K562 (cell line): ENCODE data around the gene SLC16A5. TPM values are rescaled to one million over a fixed set of nuclear protein-coding genes. Genes with fewer than 3 reads are reported as not detected.

Experiments used
- CHAMP1 ChIP-seq: fragments of 450-650 bp; IDR thresholded peaks from 2 replicates; pipeline ENCODE4 v1.6.1; 2016; ENCODE audit warnings: mild to moderate bottlenecking
- CHD1 ChIP-seq: fragments of 200-600 bp; sonication (generic); IDR thresholded peaks from one replicate; pipeline ENCODE4 v1.6.1; 2012; ENCODE audit warnings: mild to moderate bottlenecking, moderate library complexity, low read length, inconsistent platforms
- MYBL2 ChIP-seq, 2 experiments: fragments of 450-650 bp in 1 of 2; sonication (generic) in 1 of 2; formaldehyde crosslinking in 1 of 2; IDR thresholded peaks; 2 replicates each; pipeline versions ENCODE4 v1.6.1 to v1.8.1; 2017 to 2022; ENCODE audit warnings: borderline replicate concordance in 1 of 2, inconsistent platforms in 1 of 2, low read depth in 1 of 2, mild to moderate bottlenecking in 1 of 2, missing genetic modification reagents in 1 of 2, moderate library complexity in 1 of 2
- RBM34 ChIP-seq: fragments of 200-400 bp; formaldehyde crosslinking; IDR thresholded peaks from 2 replicates; pipeline ENCODE4 v1.6.1; 2018; ENCODE audit warnings: low read length, borderline replicate concordance; ENCODE audit not compliant: insufficient read depth
- polyA plus RNA-seq, 8 experiments: library from polyadenylated mRNA; depleted of rRNA in 4 of 8; stranded (reverse) in 5 of 8; unstranded in 3 of 8; fragments of >200 nt; fragmentation: Nextera tagmentation in 2 of 8; fragmentation: Illumina TruSeq in 1 of 8; extraction: Ambion mirVana in 2 of 8; extraction: Trizol in 1 of 8; gene quantifications; 2 replicates each; pipeline versions ENCODE4 v1.2.1 to v1.2.3, GENCODE V29; 2011 to 2014; ENCODE audit warnings: inconsistent platforms in 1 of 8, missing spikeins in 1 of 8
- total RNA-seq, 7 experiments: library from RNA; depleted of rRNA in 6 of 7; stranded (reverse); fragments of >200 nt in 6 of 7; fragmentation: Illumina TruSeq in 2 of 7; extraction: Trizol in 2 of 7; gene quantifications; 2 replicates each; pipeline versions ENCODE4 v1.2.1 to v1.2.3, GENCODE V29; 2011 to 2021; ENCODE audit warnings: low replicate concordance in 1 of 7
- TF ChIP-seq, protein P1 (sequence below): fragments of 250-450 bp; sonication (Bioruptor Pico); IDR thresholded peaks from 2 replicates; pipeline ENCODE4 v1.4.0; 2020
- TF ChIP-seq, protein P2 (sequence below): fragments of 450-650 bp; IDR thresholded peaks from 2 replicates; pipeline ENCODE4 v1.6.1; 2016; ENCODE audit warnings: mild to moderate bottlenecking, moderate library complexity

The SLC16A5 gene
- total and polyA plus RNA-seq, 9 of the 15 experiments (the other 6 are each of a cell fraction or from before 2014, with no cell fraction given): 0.06 to 2.6 (median 0.91) TPM

DNA sequence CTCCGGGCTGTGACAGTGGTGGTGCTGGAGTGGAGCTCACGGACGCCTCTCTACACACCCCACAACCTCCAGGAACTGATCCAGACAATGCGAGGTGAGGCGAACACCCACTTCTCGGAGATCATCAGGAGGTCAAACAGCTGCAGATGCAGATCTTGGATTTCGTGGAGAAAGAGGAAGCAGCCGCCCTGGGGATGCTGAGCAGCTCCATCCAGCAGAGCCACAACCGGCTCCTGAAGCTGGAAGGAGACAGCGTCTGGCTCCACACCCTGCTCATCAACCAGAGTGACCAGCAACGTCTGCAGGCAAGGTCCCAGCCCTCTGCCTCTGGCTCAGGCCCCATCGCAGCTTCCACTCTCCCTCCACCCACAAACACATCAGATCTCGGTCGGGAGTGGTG is 13.2 kb upstream of the SLC16A5 start (continued):
- TF ChIP-seq CHAMP1: no peak
- TF ChIP-seq, protein P1, sequence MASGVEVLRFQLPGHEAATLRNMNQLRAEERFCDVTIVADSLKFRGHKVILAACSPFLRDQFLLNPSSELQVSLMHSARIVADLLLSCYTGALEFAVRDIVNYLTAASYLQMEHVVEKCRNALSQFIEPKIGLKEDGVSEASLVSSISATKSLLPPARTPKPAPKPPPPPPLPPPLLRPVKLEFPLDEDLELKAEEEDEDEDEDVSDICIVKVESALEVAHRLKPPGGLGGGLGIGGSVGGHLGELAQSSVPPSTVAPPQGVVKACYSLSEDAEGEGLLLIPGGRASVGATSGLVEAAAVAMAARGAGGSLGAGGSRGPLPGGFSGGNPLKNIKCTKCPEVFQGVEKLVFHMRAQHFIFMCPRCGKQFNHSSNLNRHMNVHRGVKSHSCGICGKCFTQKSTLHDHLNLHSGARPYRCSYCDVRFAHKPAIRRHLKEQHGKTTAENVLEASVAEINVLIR (CRISPR knock-in tag): no peak
- TF ChIP-seq MYBL2 (IDR thresholded peaks at IDR 0.05; ENCODE audit: low read depth): no peak
- TF ChIP-seq MYBL2 (CRISPR knock-in tag; IDR thresholded peaks at IDR 0.05; ENCODE audit: borderline replicate concordance): no peak
- TF ChIP-seq RBM34: no peak
- TF ChIP-seq CHD1: no peak
- TF ChIP-seq, protein P2, sequence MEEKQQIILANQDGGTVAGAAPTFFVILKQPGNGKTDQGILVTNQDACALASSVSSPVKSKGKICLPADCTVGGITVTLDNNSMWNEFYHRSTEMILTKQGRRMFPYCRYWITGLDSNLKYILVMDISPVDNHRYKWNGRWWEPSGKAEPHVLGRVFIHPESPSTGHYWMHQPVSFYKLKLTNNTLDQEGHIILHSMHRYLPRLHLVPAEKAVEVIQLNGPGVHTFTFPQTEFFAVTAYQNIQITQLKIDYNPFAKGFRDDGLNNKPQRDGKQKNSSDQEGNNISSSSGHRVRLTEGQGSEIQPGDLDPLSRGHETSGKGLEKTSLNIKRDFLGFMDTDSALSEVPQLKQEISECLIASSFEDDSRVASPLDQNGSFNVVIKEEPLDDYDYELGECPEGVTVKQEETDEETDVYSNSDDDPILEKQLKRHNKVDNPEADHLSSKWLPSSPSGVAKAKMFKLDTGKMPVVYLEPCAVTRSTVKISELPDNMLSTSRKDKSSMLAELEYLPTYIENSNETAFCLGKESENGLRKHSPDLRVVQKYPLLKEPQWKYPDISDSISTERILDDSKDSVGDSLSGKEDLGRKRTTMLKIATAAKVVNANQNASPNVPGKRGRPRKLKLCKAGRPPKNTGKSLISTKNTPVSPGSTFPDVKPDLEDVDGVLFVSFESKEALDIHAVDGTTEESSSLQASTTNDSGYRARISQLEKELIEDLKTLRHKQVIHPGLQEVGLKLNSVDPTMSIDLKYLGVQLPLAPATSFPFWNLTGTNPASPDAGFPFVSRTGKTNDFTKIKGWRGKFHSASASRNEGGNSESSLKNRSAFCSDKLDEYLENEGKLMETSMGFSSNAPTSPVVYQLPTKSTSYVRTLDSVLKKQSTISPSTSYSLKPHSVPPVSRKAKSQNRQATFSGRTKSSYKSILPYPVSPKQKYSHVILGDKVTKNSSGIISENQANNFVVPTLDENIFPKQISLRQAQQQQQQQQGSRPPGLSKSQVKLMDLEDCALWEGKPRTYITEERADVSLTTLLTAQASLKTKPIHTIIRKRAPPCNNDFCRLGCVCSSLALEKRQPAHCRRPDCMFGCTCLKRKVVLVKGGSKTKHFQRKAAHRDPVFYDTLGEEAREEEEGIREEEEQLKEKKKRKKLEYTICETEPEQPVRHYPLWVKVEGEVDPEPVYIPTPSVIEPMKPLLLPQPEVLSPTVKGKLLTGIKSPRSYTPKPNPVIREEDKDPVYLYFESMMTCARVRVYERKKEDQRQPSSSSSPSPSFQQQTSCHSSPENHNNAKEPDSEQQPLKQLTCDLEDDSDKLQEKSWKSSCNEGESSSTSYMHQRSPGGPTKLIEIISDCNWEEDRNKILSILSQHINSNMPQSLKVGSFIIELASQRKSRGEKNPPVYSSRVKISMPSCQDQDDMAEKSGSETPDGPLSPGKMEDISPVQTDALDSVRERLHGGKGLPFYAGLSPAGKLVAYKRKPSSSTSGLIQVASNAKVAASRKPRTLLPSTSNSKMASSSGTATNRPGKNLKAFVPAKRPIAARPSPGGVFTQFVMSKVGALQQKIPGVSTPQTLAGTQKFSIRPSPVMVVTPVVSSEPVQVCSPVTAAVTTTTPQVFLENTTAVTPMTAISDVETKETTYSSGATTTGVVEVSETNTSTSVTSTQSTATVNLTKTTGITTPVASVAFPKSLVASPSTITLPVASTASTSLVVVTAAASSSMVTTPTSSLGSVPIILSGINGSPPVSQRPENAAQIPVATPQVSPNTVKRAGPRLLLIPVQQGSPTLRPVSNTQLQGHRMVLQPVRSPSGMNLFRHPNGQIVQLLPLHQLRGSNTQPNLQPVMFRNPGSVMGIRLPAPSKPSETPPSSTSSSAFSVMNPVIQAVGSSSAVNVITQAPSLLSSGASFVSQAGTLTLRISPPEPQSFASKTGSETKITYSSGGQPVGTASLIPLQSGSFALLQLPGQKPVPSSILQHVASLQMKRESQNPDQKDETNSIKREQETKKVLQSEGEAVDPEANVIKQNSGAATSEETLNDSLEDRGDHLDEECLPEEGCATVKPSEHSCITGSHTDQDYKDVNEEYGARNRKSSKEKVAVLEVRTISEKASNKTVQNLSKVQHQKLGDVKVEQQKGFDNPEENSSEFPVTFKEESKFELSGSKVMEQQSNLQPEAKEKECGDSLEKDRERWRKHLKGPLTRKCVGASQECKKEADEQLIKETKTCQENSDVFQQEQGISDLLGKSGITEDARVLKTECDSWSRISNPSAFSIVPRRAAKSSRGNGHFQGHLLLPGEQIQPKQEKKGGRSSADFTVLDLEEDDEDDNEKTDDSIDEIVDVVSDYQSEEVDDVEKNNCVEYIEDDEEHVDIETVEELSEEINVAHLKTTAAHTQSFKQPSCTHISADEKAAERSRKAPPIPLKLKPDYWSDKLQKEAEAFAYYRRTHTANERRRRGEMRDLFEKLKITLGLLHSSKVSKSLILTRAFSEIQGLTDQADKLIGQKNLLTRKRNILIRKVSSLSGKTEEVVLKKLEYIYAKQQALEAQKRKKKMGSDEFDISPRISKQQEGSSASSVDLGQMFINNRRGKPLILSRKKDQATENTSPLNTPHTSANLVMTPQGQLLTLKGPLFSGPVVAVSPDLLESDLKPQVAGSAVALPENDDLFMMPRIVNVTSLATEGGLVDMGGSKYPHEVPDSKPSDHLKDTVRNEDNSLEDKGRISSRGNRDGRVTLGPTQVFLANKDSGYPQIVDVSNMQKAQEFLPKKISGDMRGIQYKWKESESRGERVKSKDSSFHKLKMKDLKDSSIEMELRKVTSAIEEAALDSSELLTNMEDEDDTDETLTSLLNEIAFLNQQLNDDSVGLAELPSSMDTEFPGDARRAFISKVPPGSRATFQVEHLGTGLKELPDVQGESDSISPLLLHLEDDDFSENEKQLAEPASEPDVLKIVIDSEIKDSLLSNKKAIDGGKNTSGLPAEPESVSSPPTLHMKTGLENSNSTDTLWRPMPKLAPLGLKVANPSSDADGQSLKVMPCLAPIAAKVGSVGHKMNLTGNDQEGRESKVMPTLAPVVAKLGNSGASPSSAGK: no peak
